K562 (cell line): ENCODE data around the gene BRINP2. TPM values are rescaled to one million over a fixed set of nuclear protein-coding genes. Genes with fewer than 3 reads are reported as not detected.

Experiments used
- ARID3A ChIP-seq: IDR thresholded peaks from 2 replicates; pipeline ENCODE4 v1.6.1; 2012; ENCODE audit warnings: low read depth, low read length, improper control_type of control experiment, borderline replicate concordance
- BCOR ChIP-seq: fragments of 450-650 bp; IDR thresholded peaks from 2 replicates; pipeline ENCODE4 v1.6.1; 2016
- CLOCK ChIP-seq: fragments of 250-450 bp; sonication (Bioruptor Pico); IDR thresholded peaks from 2 replicates; pipeline ENCODE4 v1.4.0; 2020; ENCODE audit warnings: mild to moderate bottlenecking, moderate library complexity, borderline replicate concordance
- CREB5 ChIP-seq: fragments of 250-450 bp; sonication (Bioruptor Pico); IDR thresholded peaks from 2 replicates; pipeline ENCODE4 v1.5.0; 2020; ENCODE audit warnings: mild to moderate bottlenecking
- FOXJ2 ChIP-seq: fragments of 200-800 bp; sonication (Bioruptor generic); IDR thresholded peaks from 2 replicates; pipeline ENCODE4 v1.6.1; 2016; ENCODE audit warnings: missing genetic modification characterization, missing compliant biosample characterization
- HIVEP1 ChIP-seq: fragments of 250-450 bp; sonication (Bioruptor Pico); IDR thresholded peaks from 2 replicates; pipeline ENCODE4 v1.4.0; 2020; ENCODE audit warnings: mild to moderate bottlenecking
- HMBOX1 ChIP-seq: sonication (generic); IDR thresholded peaks from 2 replicates; pipeline ENCODE4 v1.6.1; 2016
- KDM1A ChIP-seq, 2 experiments: fragments of 450-650 bp; IDR thresholded peaks; 2 replicates each; pipeline ENCODE4 v1.6.1; 2016; ENCODE audit warnings: mild to moderate bottlenecking in 2 of 2
- MLLT1 ChIP-seq, 2 experiments: fragments of 450-650 bp; IDR thresholded peaks; 2 replicates each; pipeline ENCODE4 v1.6.1; 2016
- NRF1 ChIP-seq, 2 experiments: fragments of 450-650 bp; IDR thresholded peaks in 1 of 2; conservative IDR thresholded peaks in 1 of 2; 2 replicates each; pipeline ENCODE4 v1.6.1; 2014; ENCODE audit warnings: mild to moderate bottlenecking in 2 of 2
- PYGO2 ChIP-seq: fragments of 450-650 bp; IDR thresholded peaks from 2 replicates; pipeline ENCODE4 v1.6.1; 2016; ENCODE audit warnings: mild to moderate bottlenecking, missing genetic modification characterization, moderate library complexity, missing compliant biosample characterization
- RBBP5 ChIP-seq: fragments of 200-600 bp; sonication (generic); IDR thresholded peaks from 2 replicates; pipeline ENCODE4 v1.6.1; 2012; ENCODE audit warnings: borderline replicate concordance, mild to moderate bottlenecking, low read length, control low read depth, inconsistent platforms; ENCODE audit not compliant: insufficient read depth, poor library complexity, severe bottlenecking
- SAFB2 ChIP-seq: fragments of 200-400 bp; formaldehyde crosslinking; IDR thresholded peaks from 2 replicates; pipeline ENCODE4 v1.6.1; 2018; ENCODE audit warnings: borderline replicate concordance, low read length, low read depth, moderate library complexity; ENCODE audit not compliant: severe bottlenecking
- TCFL5 ChIP-seq: fragments of 250-450 bp; sonication (Bioruptor Pico); conservative IDR thresholded peaks from 2 replicates; pipeline ENCODE4 v1.6.1; 2021; ENCODE audit warnings: mild to moderate bottlenecking, moderate library complexity, matching md5 sums
- TOE1 ChIP-seq, 2 experiments: fragments of 450-650 bp in 1 of 2; sonication (generic) in 1 of 2; formaldehyde crosslinking in 1 of 2; IDR thresholded peaks; 2 replicates each; pipeline versions ENCODE4 v1.7.1 to v1.8.0; 2016 to 2022; ENCODE audit warnings: borderline replicate concordance in 2 of 2, mild to moderate bottlenecking in 2 of 2, antibody characterized with exemption in 1 of 2, inconsistent platforms in 1 of 2, low read depth in 1 of 2, missing genetic modification reagents in 1 of 2, moderate library complexity in 1 of 2
- TRIM24 ChIP-seq, 2 experiments: fragments of 450-650 bp; IDR thresholded peaks; 2 replicates each; pipeline ENCODE4 v1.6.1; 2016
- ZNF124 ChIP-seq: sonication (generic); formaldehyde crosslinking; IDR thresholded peaks from 2 replicates; pipeline ENCODE4 v1.8.1; 2022; ENCODE audit warnings: missing genetic modification reagents
- ZNF174 ChIP-seq: fragments of 250-450 bp; sonication (Bioruptor Pico); IDR thresholded peaks from 2 replicates; pipeline ENCODE4 v1.4.0; 2020; ENCODE audit warnings: mild to moderate bottlenecking
- ZNF184 ChIP-seq: sonication (generic); formaldehyde crosslinking; IDR thresholded peaks from 2 replicates; pipeline ENCODE4 v1.5.0; 2020; ENCODE audit warnings: missing genetic modification reagents
- ZNF23 ChIP-seq: fragments of 250-450 bp; sonication (Bioruptor Pico); IDR thresholded peaks from 2 replicates; pipeline ENCODE4 v1.4.0; 2020; ENCODE audit warnings: mild to moderate bottlenecking
- polyA plus RNA-seq, 8 experiments: library from polyadenylated mRNA; depleted of rRNA in 4 of 8; stranded (reverse) in 5 of 8; unstranded in 3 of 8; fragments of >200 nt; fragmentation: Nextera tagmentation in 2 of 8; fragmentation: Illumina TruSeq in 1 of 8; extraction: Ambion mirVana in 2 of 8; extraction: Trizol in 1 of 8; gene quantifications; 2 replicates each; pipeline versions ENCODE4 v1.2.1 to v1.2.3, GENCODE V29; 2011 to 2014; ENCODE audit warnings: inconsistent platforms in 1 of 8, missing spikeins in 1 of 8
- total RNA-seq, 7 experiments: library from RNA; depleted of rRNA in 6 of 7; stranded (reverse); fragments of >200 nt in 6 of 7; fragmentation: Illumina TruSeq in 2 of 7; extraction: Trizol in 2 of 7; gene quantifications; 2 replicates each; pipeline versions ENCODE4 v1.2.1 to v1.2.3, GENCODE V29; 2011 to 2021; ENCODE audit warnings: low replicate concordance in 1 of 7

The BRINP2 gene
- total and polyA plus RNA-seq, 9 of the 15 experiments (the other 6 are each of a cell fraction or from before 2014, with no cell fraction given) = not detected

- TF ChIP-seq ARID3A (no peak), FOXJ2 (tag) (no peak), ZNF23 (no peak), ZNF124 (CRISPR knock-in tag) (no peak), TOE1 (IDR thresholded peaks at IDR 0.05; ENCODE audit: borderline replicate concordance) (no peak), TOE1 (CRISPR knock-in tag; IDR thresholded peaks at IDR 0.05; ENCODE audit: borderline replicate concordance, low read depth) (no peak), HMBOX1 (no peak), PYGO2 (tag) (no peak), ZNF174 (CRISPR knock-in tag) (no peak), MLLT1 (IDR thresholded peaks at IDR 0.05) (no peak), SAFB2 (no peak), HIVEP1 (CRISPR knock-in tag) (no peak), CLOCK (CRISPR knock-in tag) (no peak), BCOR (no peak), KDM1A (IDR thresholded peaks at IDR 0.05) (no peak), TRIM24 (IDR thresholded peaks at IDR 0.05) (no peak), RBBP5 (no peak), NRF1 (conservative IDR thresholded peaks at IDR 0.05 in 1 of 2, IDR thresholded peaks at IDR 0.05 in 1 of 2) (peak; percentile 74 to 79), ZNF184 (peak; percentile 80; the same call in 1 of the 2 replicates), CREB5 (no peak), TCFL5 (no peak)
These were observed 11.0 kb downstream of the BRINP2 start (continued) for GRCh38 chr1:177181631-177182291.
